MCF 10A (cell line): ENCODE data around the gene WRNIP1. TPM values are rescaled to one million over a fixed set of nuclear protein-coding genes. Genes with fewer than 3 reads are reported as not detected.

Experiments used
- BruUV-seq: library from RNA; stranded (reverse); fragments of 400-500 nt; replicated peaks from 2 replicates; lab custom pipeline; 2021; lab: Mats Ljungman, UMichigan
- CTCF ChIA-PET: fragments of 300-600 bp; sonication (Branson Sonifier 250); formaldehyde crosslinking; extraction: SDS; loops from one replicate; lab custom pipeline; 2021; ENCODE audit warnings: antibody characterized with exemption, inconsistent platforms; lab: Yijun Ruan, JAX
- POLR2A ChIA-PET: fragments of 300-600, 350-650 bp; sonication (Branson Sonifier 250); formaldehyde crosslinking; extraction: SDS; loops from one replicate; lab custom pipeline; 2020; ENCODE audit warnings: antibody characterized with exemption, inconsistent platforms; lab: Yijun Ruan, JAX
- DNase-seq: peaks from one replicate; pipeline ENCODE4 v3.0.0-alpha.2; 2018; ENCODE audit not compliant: unreplicated experiment
- H3K27ac Mint-ChIP-seq: one replicate; pipeline ENCODE4 v1.8.0; 2022; ENCODE audit warnings: mild to moderate bottlenecking, low read depth, mixed read lengths; ENCODE audit not compliant: unreplicated experiment
- H3K27me3 Mint-ChIP-seq: one replicate; pipeline ENCODE4 v1.8.0; 2022; ENCODE audit warnings: mixed read lengths; ENCODE audit not compliant: insufficient read depth, unreplicated experiment
- H3K36me3 Mint-ChIP-seq: one replicate; pipeline ENCODE4 v1.8.0; 2022; ENCODE audit warnings: mild to moderate bottlenecking, moderate library complexity, mixed read lengths; ENCODE audit not compliant: insufficient read depth, unreplicated experiment
- H3K4me1 Mint-ChIP-seq: one replicate; pipeline ENCODE4 v1.8.0; 2022; ENCODE audit warnings: mixed read lengths; ENCODE audit not compliant: insufficient read depth, unreplicated experiment
- H3K4me3 Mint-ChIP-seq: one replicate; pipeline ENCODE4 v1.8.0; 2022; ENCODE audit warnings: mild to moderate bottlenecking, moderate library complexity, mixed read lengths; ENCODE audit not compliant: unreplicated experiment
- H3K9me3 Mint-ChIP-seq: one replicate; pipeline ENCODE4 v1.8.0; 2022; ENCODE audit warnings: mixed read lengths; ENCODE audit not compliant: unreplicated experiment
- CTCF ChIP-seq: fragments of 200-600 bp; IDR thresholded peaks from one replicate; pipeline ENCODE4 v1.8.0; 2022; ENCODE audit warnings: antibody characterized with exemption, mild to moderate bottlenecking; ENCODE audit not compliant: unreplicated experiment
- intact Hi-C: fragments of 100-400 bp; cut with micrococcal nuclease; formaldehyde crosslinking; loops from 2 replicates; pipeline ENCODE4 v1.14.1; 2022
- total RNA-seq: library from RNA; stranded (reverse); gene quantifications from 2 replicates; pipeline ENCODE4 v1.2.3, GENCODE V29; 2022

The WRNIP1 gene
- total RNA-seq, 1 experiment from 2014 or later, result 44.8 TPM

- no peak for DNase-seq
- intact Hi-C loops, result no loop called here
Observed at GRCh38 chr6:2718334-2719092, 46.7 kb upstream of the WRNIP1 start.

GRCh38 chr6:2719093-2719455, 46.1 kb upstream of the WRNIP1 start:
- Mint-ChIP-seq H3K36me3 (no peaks in the 10 kb centered on the region), H3K4me3 (no peak overlapping the region), H3K9me3 (peaks cover 11% of the 10 kb centered on the region), H3K4me1 (peaks cover 7% of the 10 kb centered on the region), H3K27ac (no peak overlapping the region), H3K27me3 (no peaks in the 10 kb centered on the region)
- no peak for DNase-seq
- ChIA-PET CTCF (no interaction called here), POLR2A (interaction anchor here (0.6 kb wide), 1 partner anchor 1947 kb away, joined by 3 read pairs; no protein-coding TSS in a partner anchor)
- BruUV-seq, result no TSS peak
- intact Hi-C loops, result no loop called here
- TF ChIP-seq CTCF, result no peak

More at GRCh38 chr6:2718334-2719092, 46.7 kb upstream of the WRNIP1 start:
- no peak for TF ChIP-seq CTCF
- Mint-ChIP-seq H3K4me3 (no peak overlapping the region), H3K36me3 (no peaks in the 10 kb centered on the region), H3K4me1 (peaks cover 8% of the 10 kb centered on the region), H3K27ac (no peak overlapping the region), H3K27me3 (no peaks in the 10 kb centered on the region), H3K9me3 (peaks cover 11% of the 10 kb centered on the region)
- CTCF ChIA-PET, result interaction anchor here (0.8 kb wide), 1 partner anchor 20 kb away, joined by 3 read pairs; no protein-coding TSS in a partner anchor
- POLR2A ChIA-PET, result interaction anchor here (0.6 to 0.8 kb wide), 2 partner anchors 271 to 1948 kb away, joined by 3 read pairs; no protein-coding TSS in a partner anchor
- BruUV-seq, result no TSS peak

- H3K27ac Mint-ChIP-seq, result no peak overlapping the region
- no peak for TF ChIP-seq CTCF
- H3K4me1 Mint-ChIP-seq, result no peaks in the 10 kb centered on the region
- H3K27me3 Mint-ChIP-seq, result no peaks in the 10 kb centered on the region
- H3K4me3 Mint-ChIP-seq, result no peak overlapping the region
- ChIA-PET POLR2A (no interaction called here), CTCF (interaction anchor here (3.7 kb wide), 1 partner anchor 28 kb away, joined by 14 read pairs; the partner anchor contains the start of gene MYLK4)
- peaks cover 11% of the 10 kb centered on the region for H3K9me3 Mint-ChIP-seq
- intact Hi-C loops, result no loop called here
- no peak for DNase-seq
- no peaks in the 10 kb centered on the region for H3K36me3 Mint-ChIP-seq
- BruUV-seq, result no TSS peak
Observed at GRCh38 chr6:2721219-2721618, 44.0 kb upstream of the WRNIP1 start.

GRCh38 chr6:2725364-2725988, 39.7 kb upstream of the WRNIP1 start:
- no peak for TF ChIP-seq CTCF
- intact Hi-C loops, result no loop called here
- Mint-ChIP-seq H3K9me3 (peaks cover 11% of the 10 kb centered on the region), H3K36me3 (no peaks in the 10 kb centered on the region), H3K4me3 (no peak overlapping the region), H3K27me3 (no peaks in the 10 kb centered on the region), H3K4me1 (no peaks in the 10 kb centered on the region), H3K27ac (no peak overlapping the region)
- POLR2A ChIA-PET, result no interaction called here
- no TSS peak for BruUV-seq
- CTCF ChIA-PET, result no interaction called here
- no peak for DNase-seq
